HepG2 (cell line): ENCODE measurements around the gene DGCR8. TPM values are rescaled to one million over a fixed set of nuclear protein-coding genes. Genes with fewer than 3 reads are reported as not detected.

Source experiments
- BCL6 ChIP-seq: IDR thresholded peaks from 2 replicates; pipeline ENCODE4 v1.6.1; 2016; ENCODE audit warnings: missing genetic modification reagents, missing compliant biosample characterization
- BORCS8-MEF2B ChIP-seq: sonication (generic); formaldehyde crosslinking; IDR thresholded peaks from 2 replicates; pipeline ENCODE4 v1.8.0; 2022; ENCODE audit warnings: mild to moderate bottlenecking, missing genetic modification reagents
- GMEB2 ChIP-seq: IDR thresholded peaks from 2 replicates; pipeline ENCODE4 v1.6.1; 2016; ENCODE audit warnings: missing biosample characterization, missing genetic modification reagents, low read depth
- KLF12 ChIP-seq: sonication (generic); formaldehyde crosslinking; IDR thresholded peaks from 2 replicates; pipeline ENCODE4 v1.4.0; 2020; ENCODE audit warnings: missing genetic modification reagents, borderline replicate concordance
- MED13 ChIP-seq: sonication (generic); formaldehyde crosslinking; IDR thresholded peaks from 2 replicates; pipeline ENCODE4 v1.5.0; 2020; ENCODE audit warnings: missing genetic modification reagents
- PAF1 ChIP-seq: IDR thresholded peaks from 2 replicates; pipeline ENCODE4 v1.6.1; 2016; ENCODE audit warnings: missing genetic modification reagents, missing compliant biosample characterization
- PCBP2 ChIP-seq: fragments of 200-400 bp; formaldehyde crosslinking; optimal IDR thresholded peaks from 2 replicates; pipeline ENCODE3; 2018; ENCODE audit warnings: low read length, low read depth; ENCODE audit not compliant: poor library complexity, severe bottlenecking
- RBM39 ChIP-seq: fragments of 200-400 bp; formaldehyde crosslinking; IDR thresholded peaks from one replicate; pipeline ENCODE4 v1.6.1; 2018; ENCODE audit warnings: antibody characterized with exemption, mild to moderate bottlenecking, low read depth, low read length; ENCODE audit not compliant: poor library complexity, severe bottlenecking
- RFX1 ChIP-seq: fragments of 450-650 bp; IDR thresholded peaks from 2 replicates; pipeline ENCODE4 v1.6.1; 2017
- SATB2 ChIP-seq: sonication (generic); formaldehyde crosslinking; IDR thresholded peaks from 2 replicates; pipeline ENCODE4 v1.5.0; 2020; ENCODE audit warnings: missing genetic modification reagents
- ZEB1 ChIP-seq: IDR thresholded peaks from 2 replicates; pipeline ENCODE4 v1.6.1; 2012; ENCODE audit warnings: mild to moderate bottlenecking, low read depth, inconsistent platforms; ENCODE audit not compliant: insufficient replicate concordance
- ZFP37 ChIP-seq: sonication (generic); formaldehyde crosslinking; IDR thresholded peaks from 2 replicates; pipeline ENCODE4 v1.4.0; 2020; ENCODE audit warnings: missing genetic modification reagents, borderline replicate concordance
- ZNF10 ChIP-seq: sonication (generic); formaldehyde crosslinking; IDR thresholded peaks from 2 replicates; pipeline ENCODE4 v1.4.0; 2020; ENCODE audit warnings: mild to moderate bottlenecking, low read depth, missing genetic modification reagents, borderline replicate concordance
- ZNF720 ChIP-seq: sonication (generic); formaldehyde crosslinking; IDR thresholded peaks from 2 replicates; pipeline ENCODE4 v1.4.0; 2020; ENCODE audit warnings: missing genetic modification reagents
- ZNF781 ChIP-seq: sonication (generic); formaldehyde crosslinking; IDR thresholded peaks from 2 replicates; pipeline ENCODE4 v1.5.1; 2020; ENCODE audit warnings: borderline replicate concordance, mild to moderate bottlenecking, missing genetic modification reagents; ENCODE audit errors: not compliant biosample characterization
- polyA plus RNA-seq, 8 experiments: library from polyadenylated mRNA; depleted of rRNA in 3 of 8; stranded (reverse) in 7 of 8; unstranded in 1 of 8; fragments of >200 nt; fragmentation: Illumina TruSeq in 4 of 8; extraction: Trizol in 4 of 8; gene quantifications; 2 replicates each; pipeline versions ENCODE4 v1.2.1 to v1.2.3, GENCODE V29; 2011 to 2016; ENCODE audit warnings: low read depth in 4 of 8, missing spikeins in 1 of 8, mixed read lengths in 1 of 8; ENCODE audit not compliant: insufficient read depth in 1 of 8
- total RNA-seq, 5 experiments: library from RNA; depleted of rRNA; stranded (reverse); fragments of >200 nt; fragmentation: Illumina TruSeq; extraction: Trizol; gene quantifications; 2 replicates each; pipeline ENCODE4 v1.2.3, GENCODE V29; 2016; ENCODE audit warnings: low read depth in 1 of 5
- TF ChIP-seq, protein P1 (sequence below): sonication (generic); formaldehyde crosslinking; IDR thresholded peaks from 2 replicates; pipeline ENCODE4 v1.8.0; 2022; ENCODE audit warnings: mild to moderate bottlenecking, missing genetic modification reagents; ENCODE audit not compliant: insufficient replicate concordance
- TF ChIP-seq, protein P2 (sequence below): IDR thresholded peaks from 2 replicates; pipeline ENCODE4 v1.6.1; 2016; ENCODE audit warnings: control low read depth

The DGCR8 gene
- total and polyA plus RNA-seq, 2 of the 13 experiments (the other 11 are each of a cell fraction or from before 2014, with no cell fraction given) = 10.2 to 23.2 TPM

DNA sequence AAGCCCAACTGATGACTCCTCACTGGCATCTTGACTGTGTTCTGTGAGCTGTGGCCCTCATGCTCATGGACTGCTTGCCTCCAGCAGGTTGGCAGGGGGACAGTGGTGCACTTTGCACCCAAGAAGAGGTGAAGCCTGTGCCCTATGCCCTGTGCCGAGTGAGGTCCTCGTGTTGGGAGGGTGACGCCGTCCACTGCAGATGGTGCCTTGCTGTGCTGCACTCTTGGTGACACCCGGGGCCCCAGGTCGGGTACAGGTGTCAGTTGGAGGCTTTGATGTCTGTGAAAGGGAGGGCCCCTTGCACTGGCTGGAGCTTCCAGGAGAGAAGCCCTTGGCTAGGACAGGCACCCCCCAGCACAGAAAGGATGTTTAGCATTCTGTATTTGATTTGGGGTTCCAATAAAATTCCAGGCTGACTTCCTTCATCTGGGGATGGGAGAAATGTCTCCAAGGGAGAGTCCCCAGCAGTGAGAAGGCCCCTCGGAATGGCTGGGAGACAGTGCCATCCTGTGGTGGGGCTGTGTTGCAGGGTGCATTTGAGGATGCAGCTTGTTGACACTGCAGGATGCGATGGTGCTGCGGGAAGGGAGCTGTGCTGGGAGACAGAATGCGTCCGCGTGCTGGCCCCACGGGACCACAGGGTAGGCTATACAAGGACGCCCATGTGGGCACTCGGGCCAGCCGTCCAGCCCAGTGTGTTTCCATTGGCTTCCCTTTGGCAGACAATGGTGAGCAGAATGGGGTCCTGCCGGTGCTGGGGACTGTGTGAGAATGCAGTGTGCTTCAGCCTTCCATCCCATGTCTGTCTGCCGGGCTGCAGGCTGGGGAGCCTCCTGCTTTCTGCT is 49.1 kb downstream of the DGCR8 start (continued):
- TF ChIP-seq GMEB2 (CRISPR knock-in tag) (no peak), ZFP37 (no peak), ZEB1 (no peak), KLF12 (CRISPR knock-in tag) (no peak), PCBP2 (no peak), MED13 (no peak), ZNF781 (CRISPR knock-in tag) (no peak), BCL6 (CRISPR knock-in tag) (no peak), ZNF10 (no peak), RBM39 (no peak), RFX1 (no peak), SATB2 (CRISPR knock-in tag) (no peak), BORCS8-MEF2B (peak; percentile 38; the same call in 1 of the 2 replicates), ZNF720 (no peak), PAF1 (CRISPR knock-in tag) (no peak)
- TF ChIP-seq, protein P1, sequence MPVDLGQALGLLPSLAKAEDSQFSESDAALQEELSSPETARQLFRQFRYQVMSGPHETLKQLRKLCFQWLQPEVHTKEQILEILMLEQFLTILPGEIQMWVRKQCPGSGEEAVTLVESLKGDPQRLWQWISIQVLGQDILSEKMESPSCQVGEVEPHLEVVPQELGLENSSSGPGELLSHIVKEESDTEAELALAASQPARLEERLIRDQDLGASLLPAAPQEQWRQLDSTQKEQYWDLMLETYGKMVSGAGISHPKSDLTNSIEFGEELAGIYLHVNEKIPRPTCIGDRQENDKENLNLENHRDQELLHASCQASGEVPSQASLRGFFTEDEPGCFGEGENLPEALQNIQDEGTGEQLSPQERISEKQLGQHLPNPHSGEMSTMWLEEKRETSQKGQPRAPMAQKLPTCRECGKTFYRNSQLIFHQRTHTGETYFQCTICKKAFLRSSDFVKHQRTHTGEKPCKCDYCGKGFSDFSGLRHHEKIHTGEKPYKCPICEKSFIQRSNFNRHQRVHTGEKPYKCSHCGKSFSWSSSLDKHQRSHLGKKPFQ (CRISPR knock-in tag) = no peak
- TF ChIP-seq, protein P2, sequence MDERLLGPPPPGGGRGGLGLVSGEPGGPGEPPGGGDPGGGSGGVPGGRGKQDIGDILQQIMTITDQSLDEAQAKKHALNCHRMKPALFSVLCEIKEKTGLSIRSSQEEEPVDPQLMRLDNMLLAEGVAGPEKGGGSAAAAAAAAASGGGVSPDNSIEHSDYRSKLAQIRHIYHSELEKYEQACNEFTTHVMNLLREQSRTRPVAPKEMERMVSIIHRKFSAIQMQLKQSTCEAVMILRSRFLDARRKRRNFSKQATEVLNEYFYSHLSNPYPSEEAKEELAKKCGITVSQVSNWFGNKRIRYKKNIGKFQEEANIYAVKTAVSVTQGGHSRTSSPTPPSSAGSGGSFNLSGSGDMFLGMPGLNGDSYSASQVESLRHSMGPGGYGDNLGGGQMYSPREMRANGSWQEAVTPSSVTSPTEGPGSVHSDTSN (CRISPR knock-in tag) = no peak
